GM12872 (cell line): ENCODE results near the gene DRC7.

Experiments used
- TF ChIP-seq, protein P1 (sequence below): IDR thresholded peaks from 3 replicates; pipeline ENCODE4 v1.5.1; 2011; ENCODE audit warnings: low read depth, mild to moderate bottlenecking, low read length, moderate library complexity; ENCODE audit not compliant: insufficient read depth

The DRC7 gene

DNA sequence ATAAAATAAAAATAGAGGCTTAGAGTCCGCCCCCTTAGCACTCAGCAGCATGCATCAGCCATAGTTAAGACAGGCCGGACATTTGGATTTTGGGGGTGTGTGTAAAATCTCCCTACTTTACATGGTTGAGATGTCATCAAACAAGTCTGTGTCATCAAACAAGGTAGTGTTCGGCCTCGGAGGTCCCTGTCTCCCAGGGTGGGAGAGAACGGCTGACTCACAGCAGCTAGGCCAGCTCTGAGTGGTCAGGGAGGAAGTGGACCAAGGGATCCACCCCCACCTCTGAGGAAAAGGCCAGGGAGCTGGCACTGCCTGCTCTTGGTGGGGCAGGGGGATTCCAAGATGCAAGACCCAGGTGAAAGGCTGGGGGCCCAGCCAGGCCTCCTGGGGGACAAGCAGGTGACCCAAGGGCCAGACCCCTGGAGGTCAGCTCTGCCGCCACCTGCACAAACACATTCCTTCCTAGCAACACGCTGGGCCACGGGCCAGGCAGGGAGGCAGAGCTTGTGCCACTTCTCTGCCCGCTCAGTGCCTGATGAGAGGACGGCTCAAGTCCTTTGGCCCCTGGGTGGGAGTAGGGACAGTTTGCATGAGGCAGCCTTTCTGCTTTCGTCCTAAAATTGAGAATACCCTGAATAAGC is 79.2 kb downstream of the DRC7 start:
- TF ChIP-seq, protein P1, sequence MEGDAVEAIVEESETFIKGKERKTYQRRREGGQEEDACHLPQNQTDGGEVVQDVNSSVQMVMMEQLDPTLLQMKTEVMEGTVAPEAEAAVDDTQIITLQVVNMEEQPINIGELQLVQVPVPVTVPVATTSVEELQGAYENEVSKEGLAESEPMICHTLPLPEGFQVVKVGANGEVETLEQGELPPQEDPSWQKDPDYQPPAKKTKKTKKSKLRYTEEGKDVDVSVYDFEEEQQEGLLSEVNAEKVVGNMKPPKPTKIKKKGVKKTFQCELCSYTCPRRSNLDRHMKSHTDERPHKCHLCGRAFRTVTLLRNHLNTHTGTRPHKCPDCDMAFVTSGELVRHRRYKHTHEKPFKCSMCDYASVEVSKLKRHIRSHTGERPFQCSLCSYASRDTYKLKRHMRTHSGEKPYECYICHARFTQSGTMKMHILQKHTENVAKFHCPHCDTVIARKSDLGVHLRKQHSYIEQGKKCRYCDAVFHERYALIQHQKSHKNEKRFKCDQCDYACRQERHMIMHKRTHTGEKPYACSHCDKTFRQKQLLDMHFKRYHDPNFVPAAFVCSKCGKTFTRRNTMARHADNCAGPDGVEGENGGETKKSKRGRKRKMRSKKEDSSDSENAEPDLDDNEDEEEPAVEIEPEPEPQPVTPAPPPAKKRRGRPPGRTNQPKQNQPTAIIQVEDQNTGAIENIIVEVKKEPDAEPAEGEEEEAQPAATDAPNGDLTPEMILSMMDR = no peak

DNA sequence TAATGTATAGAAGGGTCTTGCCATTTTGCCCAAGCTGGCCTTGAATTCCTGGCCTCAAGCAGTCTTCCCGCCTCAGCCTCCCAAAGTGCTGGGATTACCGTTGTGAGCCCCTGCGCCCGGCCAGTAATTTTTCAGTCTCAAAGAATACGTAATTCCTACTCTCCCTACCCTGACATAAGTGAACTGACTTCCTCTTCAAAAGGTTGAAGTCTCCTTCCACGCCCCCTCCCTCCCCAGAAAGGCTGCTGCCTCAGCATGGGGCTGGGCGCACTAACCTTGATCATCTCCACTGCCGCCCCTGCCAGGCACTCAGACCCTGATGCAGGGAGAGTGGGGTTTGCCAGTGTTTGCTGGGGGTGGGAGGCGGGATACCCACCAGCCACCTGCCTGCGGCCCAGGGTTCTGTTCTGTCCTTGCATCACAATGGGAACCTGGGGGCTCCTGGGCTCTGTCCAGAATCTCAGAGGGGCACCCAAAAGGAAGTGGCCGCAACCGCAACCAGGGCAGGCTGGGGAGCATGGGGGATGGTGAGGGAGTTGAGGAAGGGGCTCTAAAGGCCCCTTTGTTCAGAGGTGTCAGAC is 80.2 kb downstream of the DRC7 start:
- TF ChIP-seq, protein P1 = no peak

DNA sequence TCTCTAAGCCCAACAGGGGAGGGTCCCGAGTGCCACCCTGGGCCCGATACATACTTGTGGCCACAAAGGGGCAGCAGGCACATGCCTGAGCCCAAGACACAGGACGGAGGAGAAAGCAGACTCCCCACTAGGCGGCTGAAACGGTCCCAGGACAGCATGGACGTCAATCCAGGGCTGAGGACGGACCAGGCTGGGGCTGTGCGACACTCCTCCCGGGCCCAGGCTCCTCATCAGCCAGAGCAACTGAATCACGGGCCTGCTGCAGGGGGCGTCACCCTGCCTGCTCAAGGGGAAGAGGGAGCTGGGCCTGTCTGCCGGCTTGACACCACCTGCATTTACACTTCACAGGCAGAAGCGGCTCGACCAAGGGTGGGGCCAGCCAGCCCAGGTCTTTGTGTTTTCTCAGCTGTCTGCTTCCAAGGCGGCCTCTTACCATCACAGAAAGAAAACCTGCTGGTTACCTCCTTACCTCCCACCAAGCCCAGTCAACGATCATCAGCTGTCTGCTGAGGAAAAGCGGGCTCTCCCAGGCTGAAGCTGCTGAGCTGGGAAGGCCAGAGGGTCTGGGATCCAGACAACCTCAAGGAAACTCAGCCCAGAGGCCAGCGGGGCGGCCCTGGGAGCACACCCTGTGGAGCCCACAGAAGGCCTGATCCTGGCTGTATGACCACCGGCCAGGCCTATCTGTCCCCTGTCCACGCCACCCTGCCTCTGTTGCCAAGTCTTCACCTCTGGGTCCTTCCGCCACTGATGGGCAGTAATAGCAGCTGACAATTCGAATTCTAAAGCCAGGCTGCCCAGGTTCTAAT is 81.3 kb downstream of the DRC7 start:
- TF ChIP-seq, protein P1 = peak; percentile 39; the same call in 2 of the 3 replicates

DNA sequence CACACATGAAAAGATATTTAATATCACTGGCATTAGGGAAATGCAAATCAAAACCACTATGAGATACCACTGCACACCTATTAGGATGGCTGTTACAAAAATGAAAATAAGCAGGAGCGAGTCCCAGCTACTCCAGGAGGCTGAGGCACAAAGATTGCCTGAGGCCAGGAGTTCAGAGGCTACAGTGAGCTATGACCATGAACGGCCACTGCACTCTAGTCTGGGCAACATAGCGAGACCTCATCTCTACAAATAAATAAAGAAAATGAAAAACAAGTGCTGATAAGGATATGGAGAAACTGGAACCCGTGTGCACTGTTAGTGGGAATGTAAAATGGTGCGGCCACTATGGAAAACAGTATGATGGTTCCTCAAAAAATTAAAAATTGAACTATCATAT is 84.1 kb downstream of the DRC7 start:
- TF ChIP-seq, protein P1 = no peak

DNA sequence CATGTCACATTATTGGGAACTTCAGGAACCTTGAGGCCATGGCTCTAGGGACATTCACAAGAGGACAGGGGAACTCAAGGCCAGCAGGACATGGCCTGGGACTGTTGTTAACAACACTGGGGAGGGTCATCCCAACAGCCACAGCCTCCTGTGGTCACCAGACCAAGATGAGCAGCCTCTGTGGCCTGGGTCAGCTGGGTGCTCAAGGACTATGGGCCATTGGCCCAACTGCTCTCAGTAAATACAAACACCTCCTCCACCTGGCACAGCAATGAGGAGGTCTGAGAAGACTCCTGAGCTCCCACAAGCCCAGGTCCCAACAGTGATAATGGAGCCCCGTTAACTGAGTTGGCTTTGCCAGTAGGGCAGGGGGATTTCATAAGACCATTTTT is 86.7 kb downstream of the DRC7 start:
- TF ChIP-seq, protein P1 = no peak
